Fibroblast of peridontal ligament (primary cell): Measurements from ENCODE around the gene FAM156A.
"Not testable (repeated sequence)": the region's sequence is repeated elsewhere in the genome, so short reads cannot be mapped to it uniquely, and the experiment has no call there.

Experiments
- DNase-seq: peaks from one replicate; pipeline ENCODE4 v3.0.0-alpha.2; 2010; ENCODE audit errors: extremely low read depth

Gene FAM156A

GRCh38 chrX:52966993-52967738 is 8.8 kb upstream of the FAM156A start:
- DNase-seq: not testable (repeated sequence)

GRCh38 chrX:52958961-52959360 is 643 bp upstream of the FAM156A start:
- DNase-seq: not testable (repeated sequence)

DNA sequence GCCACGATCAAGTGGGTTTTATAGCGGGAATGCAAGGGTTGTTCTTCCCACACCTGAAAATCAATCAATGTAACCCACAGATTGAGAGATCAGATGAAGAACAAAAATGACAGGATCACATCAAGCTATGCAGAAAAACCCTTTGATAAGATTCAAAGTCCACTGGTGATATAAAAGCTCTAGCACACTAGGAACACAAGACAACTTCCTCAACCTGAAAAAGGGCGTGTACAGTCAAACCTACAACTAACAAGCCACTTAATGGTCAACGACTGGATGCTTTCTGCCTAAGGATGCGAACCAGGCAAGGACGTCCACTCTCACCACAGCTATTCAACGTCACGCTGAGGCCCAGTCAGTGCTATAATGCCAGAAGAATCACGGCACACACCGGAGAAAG is 8.4 kb downstream of the FAM156A start:
- DNase-seq: not testable (repeated sequence)

- DNase-seq: not testable (repeated sequence)
These were observed 9.0 kb downstream of the FAM156A start for GRCh38 chrX:52949325-52949724.

DNA sequence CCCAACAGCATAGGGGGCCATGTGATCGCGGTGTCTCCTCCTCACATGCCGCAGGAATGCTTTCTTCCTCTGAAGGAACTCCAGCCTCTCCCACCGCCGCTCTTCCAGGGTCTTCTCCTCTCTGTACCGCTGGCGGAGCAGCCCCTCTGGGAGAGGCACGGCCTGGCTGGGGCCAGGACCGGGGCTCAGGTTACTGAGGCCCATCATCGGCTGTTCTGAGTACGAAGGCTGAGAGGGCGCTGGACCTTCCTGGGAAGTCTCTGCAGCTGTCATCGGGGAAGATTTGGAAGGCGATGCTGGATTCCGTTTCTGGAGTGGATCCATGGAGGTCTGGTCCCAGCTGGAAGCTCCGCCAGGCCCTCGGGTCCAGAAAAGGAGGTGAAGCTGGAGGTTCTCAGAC is 10.1 kb downstream of the FAM156A start:
- DNase-seq: not testable (repeated sequence)

- DNase-seq: not testable (repeated sequence)
These were observed 10.8 kb downstream of the FAM156A start for GRCh38 chrX:52947501-52947900.

- not testable (repeated sequence) for DNase-seq
These were observed 12.4 kb downstream of the FAM156A start for GRCh38 chrX:52945838-52946494.

DNA sequence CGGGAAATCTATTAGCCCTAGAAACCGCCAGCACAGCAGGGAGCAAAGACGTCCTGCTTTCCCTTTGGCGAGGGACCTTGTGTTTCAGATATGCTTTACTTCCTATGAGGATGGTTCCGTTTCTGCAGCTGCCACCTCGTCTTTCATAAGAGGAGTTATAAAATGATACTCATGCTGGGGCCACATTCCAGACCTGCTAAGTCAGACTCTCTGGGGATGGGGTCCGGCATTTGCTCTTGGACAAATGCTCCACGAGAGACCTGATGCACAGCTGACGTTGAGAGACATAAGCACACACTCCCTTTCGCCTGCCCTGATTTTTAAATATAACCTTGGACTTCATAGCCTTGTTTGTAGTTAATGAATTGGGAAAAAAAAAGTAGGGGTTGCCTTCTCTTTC is 16.6 kb downstream of the FAM156A start:
- not testable (repeated sequence) for DNase-seq

GRCh38 chrX:52940704-52941103 is 17.6 kb downstream of the FAM156A start:
- DNase-seq: not testable (repeated sequence)

- DNase-seq: not testable (repeated sequence)
These were observed 22.9 kb downstream of the FAM156A start for GRCh38 chrX:52935470-52935784.

DNA sequence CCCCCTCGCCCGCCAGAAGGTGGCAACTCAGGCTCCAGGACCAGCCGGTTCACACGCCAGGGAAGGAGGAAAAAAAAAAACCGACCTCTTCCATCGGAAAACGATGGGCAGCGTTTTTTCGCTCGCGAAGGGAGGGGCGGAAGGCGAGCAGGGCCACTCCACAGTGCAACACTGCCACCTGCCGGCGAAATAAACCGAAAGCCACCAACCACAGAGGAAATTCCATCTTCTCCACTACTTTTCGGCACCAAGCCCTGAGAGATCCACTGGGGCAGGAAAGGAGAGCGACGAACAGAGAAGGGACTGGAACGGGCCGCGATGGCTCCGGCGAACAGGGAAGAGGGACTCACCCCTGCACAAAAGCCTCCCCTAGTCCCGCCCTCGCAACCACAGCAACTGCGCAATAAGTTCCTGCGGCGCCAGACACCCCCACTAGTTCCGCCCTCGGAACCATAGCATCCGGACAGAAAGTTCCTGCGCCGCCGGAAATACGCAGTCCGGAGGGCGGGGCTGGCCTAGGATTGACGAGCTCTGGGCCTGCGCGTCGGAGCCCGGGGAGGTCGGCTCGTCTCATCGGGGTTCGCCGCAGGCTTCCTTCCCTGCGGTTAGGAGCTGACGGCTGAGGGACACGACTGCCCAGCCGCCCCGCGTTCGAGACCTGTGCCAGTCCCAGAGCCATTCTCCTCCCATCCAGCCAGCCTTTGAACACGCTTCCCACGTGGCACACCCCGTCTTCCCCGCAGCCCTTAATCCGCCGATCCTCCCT is 23.4 kb downstream of the FAM156A start:
- DNase-seq: peak; percentile 92

- DNase-seq: no peak
These were observed 24.2 kb downstream of the FAM156A start for GRCh38 chrX:52933976-52934703.

- no peak for DNase-seq
These were observed 25.1 kb downstream of the FAM156A start for GRCh38 chrX:52933213-52933612.

- not testable (repeated sequence) for DNase-seq
These were observed 28.1 kb downstream of the FAM156A start for GRCh38 chrX:52930214-52930613.

DNA sequence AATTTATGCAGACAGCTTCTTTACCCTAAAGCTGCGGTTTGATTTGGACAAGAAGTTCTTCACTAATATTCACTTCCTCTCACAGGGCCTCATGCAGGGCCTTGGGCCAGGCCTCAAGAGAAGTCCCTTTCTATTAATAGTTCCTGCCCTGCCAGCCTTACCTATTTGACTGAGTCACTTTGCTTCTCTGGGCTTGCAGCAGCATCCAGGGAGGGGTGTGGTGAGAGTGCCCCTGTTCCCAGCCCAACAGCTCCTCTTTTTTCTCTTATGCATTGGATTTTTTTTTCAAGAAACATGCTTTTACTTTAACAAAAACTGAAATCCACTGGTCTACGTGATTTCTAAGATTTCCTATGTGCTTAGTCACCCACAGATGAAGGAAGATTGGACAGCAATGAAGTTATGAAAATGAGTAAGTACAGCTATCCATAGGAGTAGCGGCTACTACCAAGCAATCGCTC is 34.5 kb downstream of the FAM156A start:
- peak; percentile 52 for DNase-seq

DNA sequence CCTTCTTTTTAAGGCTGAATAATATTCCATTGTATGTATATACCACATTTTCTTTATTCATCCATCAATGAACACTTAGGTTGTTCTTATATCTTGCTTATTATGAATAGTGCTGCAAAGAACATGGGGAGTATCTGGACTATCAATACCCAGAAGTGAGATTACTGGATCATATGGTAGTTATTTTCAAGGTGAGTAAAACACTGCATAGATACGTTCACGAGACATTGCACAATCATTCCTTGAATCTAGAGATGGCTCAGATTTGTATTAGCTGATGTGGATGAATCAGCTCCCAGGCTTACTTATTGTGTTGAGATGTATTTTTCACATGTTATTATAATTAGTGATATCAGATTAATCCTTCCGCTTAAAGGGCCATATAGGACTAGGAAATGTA is 43.6 kb downstream of the FAM156A start:
- not testable (repeated sequence) for DNase-seq

- DNase-seq: not testable (repeated sequence)
These were observed 44.6 kb downstream of the FAM156A start for GRCh38 chrX:52913681-52914080.

DNA sequence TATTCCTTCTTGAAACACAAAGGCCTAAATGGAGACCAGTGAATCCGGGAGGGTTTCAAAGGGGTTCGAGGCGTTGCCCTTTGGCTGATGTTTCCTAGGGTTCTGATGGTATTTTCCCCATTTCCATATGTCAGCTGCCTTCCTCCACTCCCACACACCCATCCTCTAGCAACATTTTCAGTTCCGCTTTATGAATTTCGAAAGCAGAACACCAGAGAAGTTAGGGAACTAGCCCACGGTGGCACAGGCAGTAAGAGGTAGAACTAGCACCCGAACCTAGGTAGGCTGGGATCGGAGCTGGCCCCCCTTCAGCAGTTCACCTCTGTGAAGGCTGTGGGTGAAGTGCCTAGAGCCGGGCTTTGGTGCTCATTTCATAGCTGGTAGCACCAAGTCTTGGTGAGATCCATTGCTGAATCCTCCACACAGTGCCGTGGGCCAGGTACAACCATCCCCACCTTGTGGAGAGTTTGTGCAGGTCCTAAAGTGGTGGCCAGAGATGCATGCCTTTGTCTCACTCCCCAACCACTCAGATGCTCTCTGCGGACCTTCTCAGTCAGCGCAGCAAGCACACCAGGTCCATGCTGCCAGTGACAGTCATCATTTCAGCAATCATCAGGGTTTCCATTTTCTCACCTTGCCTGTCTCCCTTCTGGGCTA is 48.9 kb downstream of the FAM156A start:
- not testable (repeated sequence) for DNase-seq

DNA sequence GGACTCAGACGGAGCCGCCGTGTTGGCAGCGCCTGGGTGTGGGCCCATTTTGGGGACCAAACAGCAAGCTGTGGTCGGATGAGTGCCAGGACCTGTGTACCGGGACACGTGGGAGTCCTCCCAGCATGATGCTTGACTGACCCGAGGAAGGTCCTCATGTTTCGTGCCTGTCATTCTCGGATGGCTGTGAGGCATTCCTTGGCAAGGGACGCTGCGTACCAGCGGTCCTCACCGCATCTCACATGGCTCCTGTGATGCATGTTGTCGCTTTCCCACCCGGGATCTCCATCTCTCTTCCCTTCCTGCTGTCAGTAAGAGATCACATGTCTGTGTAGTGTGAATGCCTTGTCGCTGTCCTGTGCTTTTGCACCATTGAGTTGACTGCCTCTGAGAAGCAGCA is 50.4 kb downstream of the FAM156A start:
- DNase-seq: not testable (repeated sequence)

DNA sequence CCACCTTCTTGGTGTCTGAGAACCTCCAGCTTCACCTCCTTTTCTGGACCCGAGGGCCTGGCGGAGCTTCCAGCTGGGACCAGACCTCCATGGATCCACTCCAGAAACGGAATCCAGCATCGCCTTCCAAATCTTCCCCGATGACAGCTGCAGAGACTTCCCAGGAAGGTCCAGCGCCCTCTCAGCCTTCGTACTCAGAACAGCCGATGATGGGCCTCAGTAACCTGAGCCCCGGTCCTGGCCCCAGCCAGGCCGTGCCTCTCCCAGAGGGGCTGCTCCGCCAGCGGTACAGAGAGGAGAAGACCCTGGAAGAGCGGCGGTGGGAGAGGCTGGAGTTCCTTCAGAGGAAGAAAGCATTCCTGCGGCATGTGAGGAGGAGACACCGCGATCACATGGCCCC is 51.2 kb downstream of the FAM156A start:
- DNase-seq: not testable (repeated sequence)

DNA sequence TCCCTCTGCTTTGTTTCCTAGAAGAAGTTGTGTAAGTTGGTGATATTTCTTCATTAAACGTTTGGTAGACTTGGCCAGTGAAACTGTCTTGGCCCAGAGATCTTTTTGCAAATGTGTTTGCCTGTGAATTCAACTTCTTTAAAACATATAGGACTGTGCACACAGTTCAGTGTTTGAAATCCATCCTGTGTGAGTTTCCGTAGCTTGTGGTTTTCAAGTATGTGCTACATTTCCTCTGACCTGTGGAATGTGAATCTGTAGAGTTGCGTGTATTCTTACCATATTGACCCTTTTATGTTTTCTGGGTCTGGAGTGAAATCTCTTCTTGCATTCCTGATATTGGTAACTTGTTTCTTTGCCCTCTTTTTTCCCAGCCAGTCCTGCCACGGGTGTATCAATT is 52.2 kb downstream of the FAM156A start:
- not testable (repeated sequence) for DNase-seq
